ENCODE results near the gene FOXJ2. TPM values are rescaled to one million over a fixed set of nuclear protein-coding genes. Genes with fewer than 3 reads are reported as not detected.
A peak's percentile ranks its signal among the peaks of the same experiment; 100 is the strongest.
"Not testable (repeated sequence)": the region's sequence is repeated elsewhere in the genome, so short reads cannot be mapped to it uniquely, and the experiment has no call there.

FOXJ2 gene
- total RNA-seq, 4 donors from 2014 or later: 19.4 to 27.2 (median 23.5) TPM

DNA sequence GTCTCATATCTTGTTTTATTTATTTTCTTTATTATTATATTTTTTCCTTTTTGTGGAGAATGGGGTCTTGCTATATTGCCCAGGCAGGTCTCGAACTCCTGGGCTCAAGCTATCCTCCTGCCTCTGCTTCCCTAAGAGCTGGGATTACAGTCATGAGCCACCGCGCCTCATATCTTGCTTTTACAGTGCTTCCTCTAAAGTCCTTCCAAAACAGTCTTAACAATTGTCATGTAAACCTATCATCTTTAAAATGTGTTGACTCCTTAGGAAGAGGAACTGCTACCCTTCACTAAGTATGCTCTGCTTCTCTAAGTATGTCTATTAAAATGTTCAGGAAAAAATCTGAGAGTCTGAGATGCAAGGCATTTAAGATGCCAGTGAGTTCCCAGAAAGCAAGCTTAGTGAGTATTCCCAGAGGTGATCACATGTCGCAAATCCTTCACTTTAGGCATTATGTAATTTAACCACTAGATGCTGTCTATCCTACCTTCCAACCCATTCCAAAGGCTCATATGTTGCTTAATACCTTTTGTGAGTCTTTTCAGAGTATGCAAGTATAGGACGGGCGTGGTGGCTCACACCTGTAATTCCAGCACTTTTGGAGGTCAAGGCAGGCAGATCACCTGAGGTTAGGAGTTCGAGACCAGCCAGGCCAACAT lies 19.7 kb upstream of the FOXJ2 start:
- 84 to 85% methylated on average over 7 of the region's 7 CpGs for WGBS, 2 donors
- TF ChIP-seq POLR2A (IDR thresholded peaks at IDR 0.05): no peak
- TF ChIP-seq, protein P1, sequence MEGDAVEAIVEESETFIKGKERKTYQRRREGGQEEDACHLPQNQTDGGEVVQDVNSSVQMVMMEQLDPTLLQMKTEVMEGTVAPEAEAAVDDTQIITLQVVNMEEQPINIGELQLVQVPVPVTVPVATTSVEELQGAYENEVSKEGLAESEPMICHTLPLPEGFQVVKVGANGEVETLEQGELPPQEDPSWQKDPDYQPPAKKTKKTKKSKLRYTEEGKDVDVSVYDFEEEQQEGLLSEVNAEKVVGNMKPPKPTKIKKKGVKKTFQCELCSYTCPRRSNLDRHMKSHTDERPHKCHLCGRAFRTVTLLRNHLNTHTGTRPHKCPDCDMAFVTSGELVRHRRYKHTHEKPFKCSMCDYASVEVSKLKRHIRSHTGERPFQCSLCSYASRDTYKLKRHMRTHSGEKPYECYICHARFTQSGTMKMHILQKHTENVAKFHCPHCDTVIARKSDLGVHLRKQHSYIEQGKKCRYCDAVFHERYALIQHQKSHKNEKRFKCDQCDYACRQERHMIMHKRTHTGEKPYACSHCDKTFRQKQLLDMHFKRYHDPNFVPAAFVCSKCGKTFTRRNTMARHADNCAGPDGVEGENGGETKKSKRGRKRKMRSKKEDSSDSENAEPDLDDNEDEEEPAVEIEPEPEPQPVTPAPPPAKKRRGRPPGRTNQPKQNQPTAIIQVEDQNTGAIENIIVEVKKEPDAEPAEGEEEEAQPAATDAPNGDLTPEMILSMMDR (IDR thresholded peaks at IDR 0.05): no peak
- no peak overlapping the region for H3K4me3 ChIP-seq (ENCODE audit: low read depth, poor library complexity, severe bottlenecking)
- DNase-seq (ENCODE audit: low spot score in 2 of 2): no peak
- intact Hi-C loops (cut with DNase I; ENCODE audit: low total_unique reads): no loop called here

DNA sequence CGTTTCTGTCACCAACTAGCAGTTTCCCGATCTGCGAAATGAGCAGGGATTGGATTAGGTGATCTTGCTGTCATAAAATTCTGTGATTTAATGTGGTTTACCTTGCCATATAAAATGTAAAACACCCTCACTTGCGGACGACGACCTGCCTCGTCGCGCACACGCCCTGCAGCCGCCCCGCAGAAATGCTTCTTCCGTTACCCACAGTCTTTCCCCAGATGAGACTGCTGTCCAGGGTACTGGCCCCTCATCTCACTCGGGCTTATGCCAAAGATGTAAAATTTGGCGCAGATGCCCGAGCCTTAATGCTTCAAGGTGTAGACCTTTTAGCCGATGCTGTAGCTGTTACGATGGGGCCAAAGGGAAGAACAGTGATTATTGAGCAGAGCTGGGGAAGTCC lies 17.7 kb upstream of the FOXJ2 start:
- intact Hi-C loops (cut with DNase I; ENCODE audit: low total_unique reads): no loop called here
- 38 to 42% methylated on average over 18 of the region's 18 CpGs for WGBS, 2 donors
- no peak for DNase-seq (ENCODE audit: low spot score in 2 of 2)
- TF ChIP-seq, protein P1 (IDR thresholded peaks at IDR 0.05): no peak
- TF ChIP-seq POLR2A (IDR thresholded peaks at IDR 0.05): no peak
- no peak overlapping the region for H3K4me3 ChIP-seq (ENCODE audit: low read depth, poor library complexity, severe bottlenecking)

- DNase-seq (ENCODE audit: low spot score in 2 of 2); intact Hi-C loops (cut with DNase I; ENCODE audit: low total_unique reads); H3K4me3 ChIP-seq (ENCODE audit: low read depth, poor library complexity, severe bottlenecking): not testable (repeated sequence)
- WGBS, 2 donors: 55 to 58% methylated on average over 16 of the region's 16 CpGs
Observed at GRCh38 chr12:8018213-8018612, 14.3 kb upstream of the FOXJ2 start.

- TF ChIP-seq, protein P1 (IDR thresholded peaks at IDR 0.05): no peak
- no peak for TF ChIP-seq POLR2A (IDR thresholded peaks at IDR 0.05)
- no peak overlapping the region for H3K4me3 ChIP-seq (ENCODE audit: low read depth, poor library complexity, severe bottlenecking)
- no peak for DNase-seq (ENCODE audit: low spot score in 2 of 2)
- WGBS, 2 donors: 5 to 8% methylated on average over 30 to 56 of the region's 58 CpGs
- intact Hi-C loops (cut with DNase I; ENCODE audit: low total_unique reads): no loop called here
Observed at GRCh38 chr12:8018666-8019581, 13.6 kb upstream of the FOXJ2 start.

- intact Hi-C loops (cut with DNase I; ENCODE audit: low total_unique reads): no loop called here
- TF ChIP-seq, protein P1 (IDR thresholded peaks at IDR 0.05): no peak
- peak in 1 of 2 donors; percentile 52 for TF ChIP-seq POLR2A (IDR thresholded peaks at IDR 0.05)
Observed at GRCh38 chr12:8026291-8026900, 6.1 kb upstream of the FOXJ2 start.

GRCh38 chr12:8027856-8028255 lies 4.7 kb upstream of the FOXJ2 start:
- DNase-seq (ENCODE audit: low spot score in 2 of 2): no peak
- 69 to 70% methylated on average over 5 of the region's 5 CpGs for WGBS, 2 donors
- intact Hi-C loops (cut with DNase I; ENCODE audit: low total_unique reads): no loop called here
- TF ChIP-seq, protein P1 (IDR thresholded peaks at IDR 0.05): no peak
- TF ChIP-seq POLR2A (IDR thresholded peaks at IDR 0.05): no peak
- H3K4me3 ChIP-seq (ENCODE audit: low read depth, poor library complexity, severe bottlenecking): no peak overlapping the region

More at GRCh38 chr12:8026291-8026900, 6.1 kb upstream of the FOXJ2 start:
- WGBS, 2 donors: 0% methylated on average over 27 of the region's 27 CpGs
- DNase-seq (ENCODE audit: low spot score in 2 of 2): peak; percentile 99
- peak overlapping the region; percentile 58 for H3K4me3 ChIP-seq (ENCODE audit: low read depth, poor library complexity, severe bottlenecking)

Data from lower leg skin (tissue), 4 donors.